ENCODE results near the gene PDGFD. TPM values are rescaled to one million over a fixed set of nuclear protein-coding genes. Genes with fewer than 3 reads are reported as not detected.
"Not testable (repeated sequence)": the region's sequence is repeated elsewhere in the genome, so short reads cannot be mapped to it uniquely, and the experiment has no call there.

Gene PDGFD
- total RNA-seq, 1 experiment from 2014 or later, result 1.7 TPM

DNA sequence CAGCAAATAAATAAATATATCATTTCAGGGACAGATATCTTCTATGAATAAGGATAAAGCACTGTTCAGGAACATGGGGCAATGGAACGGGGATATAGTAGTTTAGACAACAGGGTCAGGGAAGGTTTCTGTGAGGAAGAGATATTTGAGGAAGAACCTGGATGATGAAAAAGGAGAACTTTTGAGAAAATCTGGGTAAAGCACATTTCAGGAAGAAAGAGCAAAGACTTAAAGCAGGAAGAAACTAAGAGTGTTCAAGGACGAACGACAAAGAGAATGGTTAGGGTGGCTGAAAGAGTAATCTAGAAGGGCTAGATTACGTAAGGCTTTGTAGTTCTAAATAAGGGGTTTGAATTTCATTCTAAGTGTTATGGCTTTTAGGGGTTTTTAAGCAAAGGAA, 114.8 kb downstream of the PDGFD start:
- Histone ChIP-seq H3K4ac (ENCODE audit: low read depth, low read length) (no peak overlapping the region), H3K9ac (ENCODE audit: extremely low read depth, insufficient read length, low read length) (no peak overlapping the region), H2AK5ac (ENCODE audit: insufficient read length, low read length) (no peak overlapping the region), H3K4me1 (ENCODE audit: insufficient read depth, low read length) (0 out of 2 replicates have a peak, but pooled peaks cover 3% of the 10 kb centered on the region), H3K79me1 (ENCODE audit: insufficient read depth, low read depth, low read length, poor library complexity, severe bottlenecking) (no peaks in the 10 kb centered on the region), H3K4me2 (ENCODE audit: insufficient read depth, insufficient read length, low read length) (no peak overlapping the region), H2BK5ac (ENCODE audit: insufficient read length, low read length) (no peak overlapping the region), H3K27ac (ENCODE audit: insufficient read length, low read depth, low read length) (no peak overlapping the region), H3K27me3 (ENCODE audit: insufficient read depth, low read length) (no peaks in the 10 kb centered on the region), H2BK12ac (ENCODE audit: insufficient read length, low read depth, low read length) (no peak overlapping the region), H4K20me1 (ENCODE audit: control insufficient read depth, insufficient read depth, insufficient read length) (no peaks in the 10 kb centered on the region), H3K23me2 (ENCODE audit: insufficient read length, low read depth, low read length, poor library complexity, severe bottlenecking) (no peaks in the 10 kb centered on the region), H4K91ac (ENCODE audit: insufficient read length, low read depth, low read length) (no peak overlapping the region), H2BK15ac (ENCODE audit: low read depth, low read length) (no peak overlapping the region), H3K14ac (ENCODE audit: insufficient read depth, low read length) (no peak overlapping the region), H3K23ac (ENCODE audit: insufficient read length, low read depth, low read length) (no peak overlapping the region), H3K18ac (ENCODE audit: insufficient read length, low read depth, low read length) (no peak overlapping the region), H4K8ac (replicated peaks; ENCODE audit: insufficient read length, low read depth, low read length) (no peak overlapping the region), H2AFZ (ENCODE audit: low read length) (no peak overlapping the region), H2BK20ac (ENCODE audit: low read depth, low read length, poor library complexity, severe bottlenecking) (no peak overlapping the region), H3K79me2 (ENCODE audit: insufficient read depth, low read length) (no peaks in the 10 kb centered on the region), H3K56ac (ENCODE audit: insufficient read length, low read depth, low read length) (no peak overlapping the region), H3T11ph (ENCODE audit: low read length) (no peak overlapping the region), H2BK120ac (ENCODE audit: low read depth, low read length, poor library complexity, severe bottlenecking) (no peak overlapping the region), H4K5ac (ENCODE audit: insufficient read length, low read depth, low read length) (no peak overlapping the region), H3K9me3 (ENCODE audit: control insufficient read depth, low read depth, low read length) (no peaks in the 10 kb centered on the region)
- TF ChIP-seq CTCF (conservative IDR thresholded peaks at IDR 0.05), result no peak
- H3K9me3 Mint-ChIP-seq, result no peaks in the 10 kb centered on the region
- no peak overlapping the region for H3K27ac Mint-ChIP-seq
- no peaks in the 10 kb centered on the region for H3K36me3 Mint-ChIP-seq (ENCODE audit: insufficient read depth in 1 of 3, low read depth in 3 of 3)
- no peaks in the 10 kb centered on the region for H3K27me3 Mint-ChIP-seq (ENCODE audit: low read depth)
- H3K4me1 Mint-ChIP-seq, result peaks cover 7 to 10% of the 10 kb centered on the region in 2 experiments
- no CpG with 5 or more reads among the region's 4 CpGs for WGBS (ENCODE audit: extremely low coverage, insufficient read length, low lambda C conversion rate)
- DNase-seq, result no peak
- H3K4me3 Mint-ChIP-seq, result no peak overlapping the region

DNA sequence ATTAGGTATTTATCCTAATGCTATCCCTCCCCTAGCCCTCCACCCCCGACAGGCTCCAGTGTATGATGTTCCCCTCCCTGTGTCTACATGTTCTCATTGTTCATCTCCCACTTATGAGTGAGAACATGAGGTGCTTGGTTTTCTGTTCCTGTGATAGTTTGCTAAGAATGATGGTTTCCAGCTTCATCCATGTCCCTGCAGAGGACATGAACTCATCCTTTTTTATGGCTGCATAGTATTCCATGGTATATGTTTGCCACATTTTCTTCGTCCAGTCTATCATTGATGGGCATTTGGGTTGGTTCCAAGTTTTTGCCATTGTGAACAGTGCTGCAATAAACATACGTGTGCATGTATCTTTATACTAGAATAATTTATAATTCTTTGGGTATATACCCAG, 117.1 kb downstream of the PDGFD start:
- H3K4me1 Mint-ChIP-seq; H2BK120ac ChIP-seq (ENCODE audit: low read depth, low read length, poor library complexity, severe bottlenecking); H3K4me3 Mint-ChIP-seq; H3K4ac ChIP-seq (ENCODE audit: low read depth, low read length); H3K9me3 ChIP-seq (ENCODE audit: control insufficient read depth, low read depth, low read length); H3K23ac ChIP-seq (ENCODE audit: insufficient read length, low read depth, low read length); H3K23me2 ChIP-seq (ENCODE audit: insufficient read length, low read depth, low read length, poor library complexity, severe bottlenecking); H4K91ac ChIP-seq (ENCODE audit: insufficient read length, low read depth, low read length); H2AK5ac ChIP-seq (ENCODE audit: insufficient read length, low read length); H4K20me1 ChIP-seq (ENCODE audit: control insufficient read depth, insufficient read depth, insufficient read length); H3K9ac ChIP-seq (ENCODE audit: extremely low read depth, insufficient read length, low read length); H3K36me3 Mint-ChIP-seq (ENCODE audit: insufficient read depth in 1 of 3, low read depth in 3 of 3); H2BK5ac ChIP-seq (ENCODE audit: insufficient read length, low read length); H3K27me3 ChIP-seq (ENCODE audit: insufficient read depth, low read length); H4K5ac ChIP-seq (ENCODE audit: insufficient read length, low read depth, low read length); H3T11ph ChIP-seq (ENCODE audit: low read length); H2BK15ac ChIP-seq (ENCODE audit: low read depth, low read length); H3K9me3 Mint-ChIP-seq; H2BK20ac ChIP-seq (ENCODE audit: low read depth, low read length, poor library complexity, severe bottlenecking); H2BK12ac ChIP-seq (ENCODE audit: insufficient read length, low read depth, low read length); H3K27me3 Mint-ChIP-seq (ENCODE audit: low read depth); H3K79me1 ChIP-seq (ENCODE audit: insufficient read depth, low read depth, low read length, poor library complexity, severe bottlenecking); H3K4me1 ChIP-seq (ENCODE audit: insufficient read depth, low read length); H3K18ac ChIP-seq (ENCODE audit: insufficient read length, low read depth, low read length); H2AFZ ChIP-seq (ENCODE audit: low read length); DNase-seq; H3K56ac ChIP-seq (ENCODE audit: insufficient read length, low read depth, low read length); H3K27ac ChIP-seq (ENCODE audit: insufficient read length, low read depth, low read length); H3K4me2 ChIP-seq (ENCODE audit: insufficient read depth, insufficient read length, low read length); H3K27ac Mint-ChIP-seq; H4K8ac ChIP-seq (replicated peaks; ENCODE audit: insufficient read length, low read depth, low read length); H3K79me2 ChIP-seq (ENCODE audit: insufficient read depth, low read length); H3K14ac ChIP-seq (ENCODE audit: insufficient read depth, low read length): not testable (repeated sequence)
- no CpG with 5 or more reads among the region's 3 CpGs for WGBS (ENCODE audit: extremely low coverage, insufficient read length, low lambda C conversion rate)
